IMR-90 (cell line): ENCODE results near the gene KNCN. TPM values are rescaled to one million over a fixed set of nuclear protein-coding genes. Genes with fewer than 3 reads are reported as not detected.

Experiments
- ATAC-seq: fragments of 200-7000 bp; cut with Tn5 transposase; 2 replicates; pipeline ENCODE4 v1.9.1; 2020; ENCODE audit warnings: low read depth, mild to moderate bottlenecking, moderate library complexity
- BruUV-seq: library from RNA; stranded (reverse); fragments of 400-500 nt; replicated peaks from 2 replicates; lab custom pipeline; 2021; lab: Mats Ljungman, UMichigan
- CTCF ChIA-PET: fragments of 300-600 bp; formaldehyde crosslinking; extraction: SDS; loops from one replicate; lab custom pipeline; 2021; ENCODE audit warnings: antibody characterized with exemption; lab: Yijun Ruan, JAX
- POLR2A ChIA-PET: fragments of 300-600 bp; sonication (Branson Sonifier 250); formaldehyde crosslinking; loops from one replicate; lab custom pipeline; 2022; ENCODE audit warnings: antibody characterized with exemption; ENCODE audit not compliant: unreplicated experiment; lab: Charles Lee
- DNase-seq: peaks from one replicate; pipeline ENCODE4 v3.0.0; 2013
- H2AFZ ChIP-seq: replicated peaks from 2 replicates; pipeline ENCODE3; 2013; ENCODE audit warnings: low read length, mild to moderate bottlenecking; ENCODE audit not compliant: poor library complexity
- H2AK5ac ChIP-seq: 2 replicates; pipeline ENCODE4 v1.6.1; 2013; ENCODE audit warnings: low read depth, low read length, inconsistent platforms
- H2AK9ac ChIP-seq: replicated peaks from 2 replicates; pipeline ENCODE3; 2013; ENCODE audit warnings: mild to moderate bottlenecking, low read depth, low read length, moderate library complexity; ENCODE audit not compliant: poor library complexity
- H2BK120ac ChIP-seq: 2 replicates; pipeline ENCODE4 v1.6.1; 2013; ENCODE audit warnings: low read depth, low read length, inconsistent platforms
- H2BK15ac ChIP-seq: 3 replicates; pipeline ENCODE4 v1.6.1; 2013; ENCODE audit warnings: low read depth, low read length, inconsistent platforms
- H2BK20ac ChIP-seq: 2 replicates; pipeline ENCODE4 v1.6.1; 2013; ENCODE audit warnings: low read depth, mild to moderate bottlenecking, inconsistent platforms, low read length, moderate library complexity
- H2BK5ac ChIP-seq: 2 replicates; pipeline ENCODE4 v1.6.1; 2013; ENCODE audit warnings: mild to moderate bottlenecking, low read depth, low read length, inconsistent platforms; ENCODE audit not compliant: poor library complexity, severe bottlenecking
- H3K14ac ChIP-seq: replicated peaks from 2 replicates; pipeline ENCODE4 v1.6.1; 2013; ENCODE audit warnings: low read depth, low read length, inconsistent platforms
- H3K18ac ChIP-seq: 2 replicates; pipeline ENCODE4 v1.6.1; 2013; ENCODE audit warnings: low read depth, low read length, control low read depth
- H3K23ac ChIP-seq: 2 replicates; pipeline ENCODE4 v1.6.1; 2013; ENCODE audit warnings: low read depth, low read length, inconsistent platforms
- H3K27ac ChIP-seq: 2 replicates; pipeline ENCODE4 v1.5.1; 2013; ENCODE audit warnings: mild to moderate bottlenecking, control low read depth, low read length; ENCODE audit not compliant: insufficient read depth
- H3K27me3 ChIP-seq: 2 replicates; pipeline ENCODE4 v1.6.1; 2013; ENCODE audit warnings: low read length; ENCODE audit not compliant: control insufficient read depth, insufficient read depth
- H3K36me3 ChIP-seq: 2 replicates; pipeline ENCODE4 v1.6.1; 2013; ENCODE audit warnings: low read length, mixed read lengths; ENCODE audit not compliant: control insufficient read depth, insufficient read depth
- H3K4ac ChIP-seq: 2 replicates; pipeline ENCODE4 v1.6.1; 2013; ENCODE audit warnings: low read depth, low read length, inconsistent platforms
- H3K4me1 ChIP-seq: 2 replicates; pipeline ENCODE4 v1.6.1; 2013; ENCODE audit warnings: low read length, mixed read lengths; ENCODE audit not compliant: control insufficient read depth, insufficient read depth
- H3K4me2 ChIP-seq: 2 replicates; pipeline ENCODE4 v1.6.1; 2013; ENCODE audit warnings: low read depth, mild to moderate bottlenecking, control low read depth, low read length, moderate library complexity
- H3K4me3 ChIP-seq: 2 replicates; pipeline ENCODE4 v1.5.1; 2013; ENCODE audit warnings: low read depth, mild to moderate bottlenecking, control low read depth, low read length, moderate library complexity; ENCODE audit not compliant: insufficient read depth
- H3K56ac ChIP-seq: 2 replicates; pipeline ENCODE4 v1.6.1; 2013; ENCODE audit warnings: low read length, inconsistent platforms; ENCODE audit not compliant: insufficient read depth; ENCODE audit errors: extremely low read depth
- H3K79me1 ChIP-seq, 2 experiments: 2 replicates each; pipeline ENCODE4 v1.6.1; 2013; ENCODE audit warnings: low read length in 2 of 2, inconsistent platforms in 1 of 2, low read depth in 1 of 2
- H3K9ac ChIP-seq: 2 replicates; pipeline ENCODE4 v1.6.1; 2013; ENCODE audit warnings: low read depth, low read length, control low read depth
- H3K9me1 ChIP-seq: 2 replicates; pipeline ENCODE4 v1.6.1; 2013; ENCODE audit warnings: low read length, inconsistent platforms; ENCODE audit not compliant: insufficient read depth
- H3K9me3 ChIP-seq: 2 replicates; pipeline ENCODE4 v1.6.1; 2013; ENCODE audit warnings: low read length; ENCODE audit not compliant: control insufficient read depth, insufficient read depth
- H4K20me1 ChIP-seq: 2 replicates; pipeline ENCODE4 v1.6.1; 2013; ENCODE audit warnings: low read length, inconsistent platforms; ENCODE audit not compliant: insufficient read depth
- H4K5ac ChIP-seq: 2 replicates; pipeline ENCODE4 v1.6.1; 2013; ENCODE audit warnings: mild to moderate bottlenecking, low read depth, low read length, control low read depth
- H4K8ac ChIP-seq, 2 experiments: 2 replicates each; pipeline ENCODE4 v1.6.1; 2013; ENCODE audit warnings: low read depth in 2 of 2, low read length in 2 of 2, control low read depth in 1 of 2, inconsistent platforms in 1 of 2
- H4K91ac ChIP-seq: 2 replicates; pipeline ENCODE4 v1.6.1; 2013; ENCODE audit warnings: low read depth, low read length, inconsistent platforms; ENCODE audit not compliant: insufficient read depth
- BHLHE40 ChIP-seq: fragments of 150-350 bp; IDR thresholded peaks from 2 replicates; pipeline ENCODE4 v1.6.1; 2016; ENCODE audit warnings: mild to moderate bottlenecking, low read depth, low read length
- CEBPB ChIP-seq: IDR thresholded peaks from 2 replicates; pipeline ENCODE4 v1.6.1; 2012; ENCODE audit warnings: low read depth, low read length, improper control_type of control experiment
- CHD1 ChIP-seq: IDR thresholded peaks from 2 replicates; pipeline ENCODE4 v1.6.1; 2012; ENCODE audit warnings: low read depth, low read length, improper control_type of control experiment
- CTCF ChIP-seq: conservative IDR thresholded peaks from 2 replicates; pipeline ENCODE4 v1.5.1; 2012; ENCODE audit warnings: mild to moderate bottlenecking, low read depth, low read length, improper control_type of control experiment
- ELK1 ChIP-seq: fragments of 150-350 bp; IDR thresholded peaks from 2 replicates; pipeline ENCODE4 v1.6.1; 2016; ENCODE audit warnings: low read depth, mild to moderate bottlenecking, low read length, moderate library complexity, borderline replicate concordance
- FOS ChIP-seq: fragments of 150-350 bp; IDR thresholded peaks from 2 replicates; pipeline ENCODE4 v1.6.1; 2016; ENCODE audit warnings: low read depth, low read length
- MAFK ChIP-seq: IDR thresholded peaks from 2 replicates; pipeline ENCODE4 v1.6.1; 2012; ENCODE audit warnings: low read depth, low read length, improper control_type of control experiment
- MAZ ChIP-seq: IDR thresholded peaks from 2 replicates; pipeline ENCODE4 v1.6.1; 2012; ENCODE audit warnings: low read depth, mild to moderate bottlenecking, low read length, improper control_type of control experiment, moderate library complexity, borderline replicate concordance
- MXI1 ChIP-seq: IDR thresholded peaks from 2 replicates; pipeline ENCODE4 v1.6.1; 2012; ENCODE audit warnings: low read depth, mild to moderate bottlenecking, low read length, moderate library complexity, borderline replicate concordance
- NFE2L2 ChIP-seq: fragments of 150-350 bp; IDR thresholded peaks from 2 replicates; pipeline ENCODE4 v1.6.1; 2016; ENCODE audit warnings: low read depth, mild to moderate bottlenecking, low read length
- POLR2A ChIP-seq: IDR thresholded peaks from 2 replicates; pipeline ENCODE4 v1.6.1; 2012; ENCODE audit warnings: mild to moderate bottlenecking, low read depth, low read length
- RAD21 ChIP-seq: IDR thresholded peaks from 2 replicates; pipeline ENCODE4 v1.6.1; 2012; ENCODE audit warnings: low read length, improper control_type of control experiment
- RCOR1 ChIP-seq: IDR thresholded peaks from 2 replicates; pipeline ENCODE4 v1.6.1; 2012; ENCODE audit warnings: mild to moderate bottlenecking, low read length, improper control_type of control experiment; ENCODE audit not compliant: insufficient replicate concordance
- RFX5 ChIP-seq: IDR thresholded peaks from 2 replicates; pipeline ENCODE4 v1.8.0; 2012; ENCODE audit warnings: low read depth, mild to moderate bottlenecking, low read length, moderate library complexity
- SMC3 ChIP-seq: fragments of 150-350 bp; IDR thresholded peaks from 2 replicates; pipeline ENCODE4 v1.6.1; 2016; ENCODE audit warnings: low read depth, mild to moderate bottlenecking, antibody characterized with exemption, low read length, moderate library complexity
- USF2 ChIP-seq: fragments of 150-350 bp; IDR thresholded peaks from 2 replicates; pipeline ENCODE4 v1.6.1; 2017; ENCODE audit warnings: mild to moderate bottlenecking, antibody characterized with exemption, low read length, low read depth
- WGBS, 2 experiments: methylation state at CpG; one replicate each; pipeline versions ENCODE4 v1.1.5 to v1.1.7; 2013; ENCODE audit warnings: missing lambda C conversion rate in 2 of 2; ENCODE audit not compliant: insufficient read length in 1 of 2; ENCODE audit errors: extremely low coverage in 2 of 2; 5-methylcytosine and 5-hydroxymethylcytosine counted together
- dilution Hi-C: fragments of 300-500 bp; cut with HindIII; formaldehyde crosslinking; loops from one replicate; pipeline ENCODE4 v1.14.3; 2018; ENCODE audit warnings: low sequenced_read_pairs; ENCODE audit not compliant: unreplicated experiment
- in situ Hi-C: fragments of 300-500 bp; cut with MboI; formaldehyde crosslinking; loops from 3 replicates; pipeline ENCODE4 v1.14.3; 2019; ENCODE audit warnings: low sequenced_read_pairs, inconsistent platforms, mixed read lengths
- intact Hi-C: fragments of 100-400 bp; cut with micrococcal nuclease; formaldehyde crosslinking; loops from 2 replicates; pipeline ENCODE4 v1.10.0; 2022
- polyA plus RNA-seq, 3 experiments: library from polyadenylated mRNA; depleted of rRNA; stranded (reverse); fragments of >200 nt; gene quantifications; 2 replicates each; pipeline ENCODE4 v1.2.3, GENCODE V29; 2012; ENCODE audit warnings: low replicate concordance in 1 of 3
- total RNA-seq: library from RNA; depleted of rRNA; stranded (reverse); fragments of >200 nt; gene quantifications from 2 replicates; pipeline ENCODE4 v1.2.3, GENCODE V29; 2012

Gene KNCN
- total and polyA plus RNA-seq, 2 of the 4 experiments (the other 2 are of a cell fraction), result not detected

GRCh38 chr1:46536527-46536926, 14.9 kb downstream of the KNCN start:
- Histone ChIP-seq H2BK20ac (no peak overlapping the region), H3K27ac (no peak overlapping the region), H3K4ac (no peak overlapping the region), H3K27me3 (peaks cover 53% of the 10 kb centered on the region), H2AK5ac (no peak overlapping the region), H3K9me1 (no peaks in the 10 kb centered on the region), H3K79me1 (no peaks in the 10 kb centered on the region), H2AK9ac (no peak overlapping the region), H3K4me3 (no peak overlapping the region), H3K9ac (no peak overlapping the region), H4K91ac (no peak overlapping the region), H3K18ac (no peak overlapping the region), H3K36me3 (no peaks in the 10 kb centered on the region), H4K20me1 (no peaks in the 10 kb centered on the region), H2BK15ac (no peak overlapping the region), H4K5ac (no peak overlapping the region), H3K23ac (no peak overlapping the region), H2BK5ac (no peak overlapping the region), H3K4me1 (no peaks in the 10 kb centered on the region), H4K8ac (no peak overlapping the region), H3K56ac (no peak overlapping the region), H3K9me3 (no peaks in the 10 kb centered on the region), H3K4me2 (no peak overlapping the region), H2AFZ (no peak overlapping the region), H3K14ac (no peak overlapping the region), H2BK120ac (no peak overlapping the region)
- no peak for DNase-seq
- no CpG with 5 or more reads among the region's 1 CpG for WGBS, 2 experiments
- intact Hi-C loops, result loop anchor here (10.0 kb wide), 1 partner anchor 638 kb away; no protein-coding TSS in a partner anchor
- in situ Hi-C loops, result no loop called here
- dilution Hi-C loops, result no loop called here
- CTCF ChIA-PET, result interaction anchor here (0.8 kb wide), 1 partner anchor 90 kb away, joined by 6 read pairs; no protein-coding TSS in a partner anchor
- no peak for ATAC-seq
- TF ChIP-seq CHD1 (no peak), RCOR1 (no peak), SMC3 (no peak), USF2 (no peak), ELK1 (no peak), RFX5 (no peak), BHLHE40 (no peak), RAD21 (no peak), POLR2A (no peak), MAZ (no peak), CTCF (no peak), CEBPB (no peak), MAFK (no peak), NFE2L2 (no peak), FOS (no peak), MXI1 (no peak)
- no TSS peak for BruUV-seq
- POLR2A ChIA-PET, result no interaction called here
